ENCODE measurements around the gene TEPSIN.

Gene TEPSIN, protein sequence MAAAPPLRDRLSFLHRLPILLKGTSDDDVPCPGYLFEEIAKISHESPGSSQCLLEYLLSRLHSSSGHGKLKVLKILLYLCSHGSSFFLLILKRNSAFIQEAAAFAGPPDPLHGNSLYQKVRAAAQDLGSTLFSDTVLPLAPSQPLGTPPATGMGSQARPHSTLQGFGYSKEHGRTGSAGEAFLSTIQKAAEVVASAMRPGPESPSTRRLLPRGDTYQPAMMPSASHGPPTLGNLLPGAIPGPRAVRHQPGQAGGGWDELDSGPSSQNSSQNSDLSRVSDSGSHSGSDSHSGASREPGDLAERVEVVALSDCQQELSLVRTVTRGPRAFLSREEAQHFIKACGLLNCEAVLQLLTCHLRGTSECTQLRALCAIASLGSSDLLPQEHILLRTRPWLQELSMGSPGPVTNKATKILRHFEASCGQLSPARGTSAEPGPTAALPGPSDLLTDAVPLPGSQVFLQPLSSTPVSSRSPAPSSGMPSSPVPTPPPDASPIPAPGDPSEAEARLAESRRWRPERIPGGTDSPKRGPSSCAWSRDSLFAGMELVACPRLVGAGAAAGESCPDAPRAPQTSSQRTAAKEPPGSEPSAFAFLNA

DNA sequence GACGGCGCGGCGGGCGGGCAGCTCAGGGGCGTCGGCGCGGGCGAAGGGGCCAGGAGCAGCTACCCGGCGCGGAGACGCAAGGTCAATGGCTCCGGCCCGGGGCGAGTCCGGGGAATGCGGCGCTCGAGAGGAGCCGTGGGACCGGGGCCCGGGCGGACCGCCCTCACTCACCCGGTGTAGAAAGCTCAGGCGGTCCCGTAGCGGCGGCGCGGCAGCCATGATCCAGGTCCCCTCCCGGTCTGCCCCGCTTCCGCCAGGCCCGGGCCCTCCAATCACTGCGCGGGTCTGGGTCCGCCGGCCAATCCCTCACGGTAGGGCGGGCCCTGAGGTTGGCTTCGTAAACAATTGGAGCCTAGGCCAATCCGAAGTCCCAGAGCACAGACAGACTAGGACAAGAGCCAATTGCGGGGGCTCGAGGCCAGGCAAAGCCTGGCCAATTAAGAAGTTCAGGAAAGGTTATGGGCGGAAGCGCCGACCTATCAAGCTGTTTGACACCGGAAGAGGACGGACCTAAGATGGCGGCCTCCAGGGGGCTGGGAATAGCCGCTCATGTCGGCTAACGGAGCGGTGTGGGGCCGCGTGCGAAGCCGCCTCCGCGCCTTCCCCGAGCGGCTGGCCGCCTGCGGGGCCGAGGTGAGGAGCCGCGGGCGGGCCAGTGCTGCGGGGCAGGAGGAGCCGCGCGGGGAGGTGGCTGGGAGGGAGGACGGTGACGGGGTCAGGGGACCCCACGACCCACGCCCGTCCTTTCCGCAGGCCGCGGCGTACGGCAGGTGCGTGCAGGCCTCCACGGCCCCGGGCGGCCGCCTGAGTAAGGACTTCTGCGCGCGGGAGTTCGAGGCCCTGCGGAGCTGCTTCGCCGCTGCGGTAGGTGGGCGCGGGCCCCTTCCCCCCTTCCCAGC, at the start of gene TEPSIN, which contains the start of gene NDUFAF8:
Gene TEPSIN (minus strand): TSS at position 241 of the 899 bp plus-strand sequence. CDS start 22 bp downstream, at position 219.
Gene NDUFAF8 (plus strand): TSS at position 504 of the 899 bp plus-strand sequence. CDS start 46 bp downstream, at position 550.
- DNase-seq = peak; percentile 94

DNA sequence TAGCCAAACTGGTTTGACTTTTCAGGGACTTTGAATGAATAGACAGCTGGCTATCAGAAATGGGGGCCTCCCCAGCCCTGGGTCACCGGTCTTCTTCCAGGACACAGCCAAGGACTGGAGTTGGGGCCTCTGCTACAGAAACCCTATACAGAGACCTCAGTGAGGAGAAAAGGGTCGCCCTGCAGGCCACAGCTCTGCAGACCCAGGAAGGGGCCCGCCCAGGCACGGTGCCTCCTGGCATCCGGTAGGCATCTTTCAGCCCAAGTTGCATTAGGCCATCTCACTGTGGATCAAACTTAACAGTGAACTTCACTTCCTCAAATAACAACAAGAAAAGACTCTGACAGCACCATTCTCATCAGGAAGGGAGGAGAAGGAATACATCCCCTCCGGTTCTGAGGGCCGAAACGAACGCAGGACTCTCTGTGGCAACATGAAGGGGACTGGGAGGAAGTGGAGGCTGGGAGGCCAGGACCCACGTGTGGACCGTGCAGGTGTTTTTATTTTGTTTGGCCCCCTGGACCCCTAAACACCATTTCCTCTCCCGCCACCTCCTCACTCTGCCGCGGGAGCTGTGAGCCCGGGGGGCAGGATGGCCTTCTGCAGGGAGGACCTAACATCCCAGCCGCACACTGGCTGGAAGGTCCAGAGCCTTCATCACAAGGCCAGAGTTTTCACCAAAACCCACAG, 49.0 kb upstream of the TEPSIN start:
- no peak for DNase-seq

DNA sequence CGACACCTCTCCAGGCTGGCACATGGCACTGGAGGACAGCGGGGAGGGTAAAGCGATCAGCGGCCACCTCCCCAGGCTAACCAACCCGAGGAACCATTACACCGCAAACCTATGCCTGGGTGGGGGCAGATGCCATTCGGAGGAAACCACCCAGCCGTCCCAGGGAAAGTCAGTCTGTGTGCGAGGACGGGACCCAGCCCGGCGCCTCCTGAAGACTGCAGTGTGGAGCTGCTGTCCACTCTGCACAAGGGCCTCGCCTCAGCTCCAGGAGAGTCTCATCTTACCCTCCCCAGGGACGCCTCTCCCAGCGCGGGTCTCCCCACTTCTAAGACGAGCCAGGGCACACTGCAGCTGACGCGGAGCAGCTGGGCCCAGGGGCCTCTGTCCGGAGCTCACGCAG, 48.3 kb upstream of the TEPSIN start:
- DNase-seq = no peak

DNA sequence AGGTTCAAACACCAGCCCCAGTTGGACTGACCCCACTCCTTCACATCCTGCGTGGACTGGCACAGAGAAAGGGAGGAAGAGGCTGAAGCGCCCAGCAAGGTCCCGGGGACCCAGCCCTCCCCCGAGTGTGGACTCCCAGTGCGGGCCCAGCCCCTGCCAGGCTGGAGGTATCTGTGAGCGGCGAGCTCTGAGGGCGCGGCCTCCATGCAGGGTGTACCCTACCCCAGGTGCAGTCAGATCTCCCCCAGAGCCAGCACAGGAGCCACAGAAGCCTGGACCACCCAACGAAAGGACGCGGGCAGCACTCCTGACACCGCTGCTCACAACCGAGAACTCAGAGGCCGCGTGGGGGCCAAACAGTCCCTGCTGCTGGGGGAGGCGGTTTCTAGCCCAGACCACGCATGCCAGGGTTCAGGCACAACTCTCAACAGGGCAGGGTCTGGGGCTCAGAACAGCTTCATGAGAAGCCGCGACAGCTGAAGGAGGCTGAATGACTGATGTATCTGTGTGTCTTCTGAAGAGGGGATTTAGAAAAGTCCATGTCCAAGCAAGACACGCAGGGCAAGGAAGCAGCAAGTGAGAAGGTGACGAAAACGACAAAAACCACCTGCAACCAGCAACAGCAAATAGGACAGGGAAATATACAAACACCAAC, 47.8 kb upstream of the TEPSIN start:
- DNase-seq = no peak

DNA sequence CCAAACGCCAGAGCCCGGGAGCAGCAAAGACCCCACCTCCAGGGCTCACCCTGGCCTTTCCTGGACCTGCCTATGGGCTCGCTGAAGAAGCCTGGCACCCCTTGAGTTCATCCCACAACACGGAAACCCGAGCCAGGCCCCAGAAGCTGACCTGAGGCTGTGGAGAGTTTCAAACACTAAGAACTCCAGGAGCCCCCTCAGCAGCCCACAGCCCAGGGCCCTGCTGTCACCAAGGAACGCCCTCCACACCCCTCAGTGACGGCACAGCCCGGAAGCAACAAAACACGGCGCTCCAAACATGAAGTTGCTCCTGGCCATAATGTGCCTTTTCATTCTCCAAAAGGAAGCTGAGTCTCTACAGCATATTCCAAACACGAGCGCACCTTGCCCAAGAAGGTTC, 47.0 kb upstream of the TEPSIN start:
- DNase-seq = no peak

DNA sequence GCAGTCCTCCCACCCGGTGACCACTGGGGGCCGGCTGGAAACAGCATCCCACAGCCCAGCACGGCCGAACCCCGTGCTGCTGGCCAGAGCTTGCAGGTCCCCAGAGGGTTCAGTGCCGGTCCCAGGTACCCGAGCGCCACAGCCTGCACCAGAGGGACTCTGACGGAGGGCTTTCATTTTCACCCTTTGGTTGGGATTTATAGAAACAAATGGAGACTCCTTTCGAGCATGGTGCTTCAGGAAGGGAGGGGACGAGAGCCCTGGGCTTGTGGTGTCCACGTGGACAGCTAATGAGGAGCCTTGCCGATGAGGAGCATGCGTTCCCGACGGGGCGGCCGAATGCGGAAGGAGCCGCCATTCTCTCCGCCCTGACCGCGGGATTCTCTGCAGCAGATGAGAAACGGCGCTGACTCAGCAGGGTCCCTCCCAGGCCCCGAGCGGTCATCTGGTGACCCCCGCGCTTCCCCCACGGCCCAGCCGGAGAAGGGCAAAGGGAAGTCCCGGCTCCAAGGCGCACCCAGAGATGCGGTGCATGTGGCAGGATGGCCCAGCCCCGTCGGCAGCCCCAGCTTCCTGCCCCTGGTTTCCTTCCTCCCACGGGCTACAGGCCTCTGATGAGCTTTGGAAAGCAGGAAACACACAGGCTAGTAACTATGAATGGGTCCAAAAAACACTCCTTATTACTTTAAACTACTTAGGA, 46.5 kb upstream of the TEPSIN start:
- DNase-seq = no peak

DNA sequence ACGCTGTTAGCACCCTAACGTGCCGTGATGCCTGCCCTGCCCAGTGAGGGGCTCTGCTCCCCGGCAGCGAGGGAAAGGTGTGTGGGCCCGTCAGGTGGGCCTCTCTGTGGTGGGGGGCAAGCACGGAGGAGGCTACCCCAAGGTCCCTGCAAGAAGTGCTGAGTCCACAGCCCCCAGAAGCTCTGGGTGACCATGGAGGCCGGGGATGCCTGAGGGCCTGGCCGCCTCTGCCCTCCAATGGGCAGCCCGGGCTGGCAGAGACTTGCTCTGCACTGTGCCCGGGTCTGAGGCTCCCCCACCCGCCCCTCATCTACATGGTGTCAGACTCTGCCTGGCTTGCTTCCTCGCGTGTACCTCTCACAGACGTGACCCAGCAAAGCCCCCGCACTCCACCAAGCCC, 44.0 kb upstream of the TEPSIN start:
- DNase-seq = no peak

DNA sequence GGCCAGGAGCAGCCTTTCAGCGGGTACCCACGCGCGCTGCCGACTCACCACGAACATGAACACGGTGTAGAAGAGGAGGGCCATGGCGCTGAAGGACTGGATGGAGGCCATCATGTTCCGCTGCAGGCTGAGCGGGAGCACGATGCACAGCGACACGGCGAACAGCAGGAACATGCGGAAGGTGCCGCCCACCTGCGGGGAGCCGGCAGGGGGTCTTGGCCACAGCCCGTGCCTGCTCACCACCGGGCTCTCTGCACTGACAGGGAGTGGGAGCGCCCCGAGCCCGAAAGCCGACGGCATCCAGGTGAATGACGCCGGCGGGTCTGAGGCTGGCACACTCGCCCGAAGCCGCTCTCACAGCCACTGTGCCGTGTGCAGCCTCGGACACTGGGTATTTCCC, 43.3 kb upstream of the TEPSIN start:
- no peak for DNase-seq

DNA sequence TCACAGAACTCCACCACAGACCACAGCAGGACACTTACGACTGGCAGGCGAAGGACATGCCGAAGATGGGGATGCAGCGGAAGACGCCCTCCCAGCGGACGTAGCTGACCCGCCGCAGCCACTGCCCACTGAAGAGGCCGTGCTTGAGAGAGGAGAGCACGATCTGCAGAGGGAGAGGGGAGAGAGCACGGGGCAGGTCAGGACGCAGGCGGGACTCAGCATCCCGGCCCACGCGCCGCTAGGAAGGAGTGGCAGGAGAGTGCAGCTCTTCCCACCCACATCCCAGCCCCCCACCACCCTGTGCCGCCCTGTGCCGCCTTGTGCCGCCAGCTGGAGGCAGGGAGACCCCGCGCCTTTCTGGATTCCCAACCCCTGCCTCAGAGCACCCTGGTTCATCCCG, 41.7 kb upstream of the TEPSIN start:
- DNase-seq = no peak

DNA sequence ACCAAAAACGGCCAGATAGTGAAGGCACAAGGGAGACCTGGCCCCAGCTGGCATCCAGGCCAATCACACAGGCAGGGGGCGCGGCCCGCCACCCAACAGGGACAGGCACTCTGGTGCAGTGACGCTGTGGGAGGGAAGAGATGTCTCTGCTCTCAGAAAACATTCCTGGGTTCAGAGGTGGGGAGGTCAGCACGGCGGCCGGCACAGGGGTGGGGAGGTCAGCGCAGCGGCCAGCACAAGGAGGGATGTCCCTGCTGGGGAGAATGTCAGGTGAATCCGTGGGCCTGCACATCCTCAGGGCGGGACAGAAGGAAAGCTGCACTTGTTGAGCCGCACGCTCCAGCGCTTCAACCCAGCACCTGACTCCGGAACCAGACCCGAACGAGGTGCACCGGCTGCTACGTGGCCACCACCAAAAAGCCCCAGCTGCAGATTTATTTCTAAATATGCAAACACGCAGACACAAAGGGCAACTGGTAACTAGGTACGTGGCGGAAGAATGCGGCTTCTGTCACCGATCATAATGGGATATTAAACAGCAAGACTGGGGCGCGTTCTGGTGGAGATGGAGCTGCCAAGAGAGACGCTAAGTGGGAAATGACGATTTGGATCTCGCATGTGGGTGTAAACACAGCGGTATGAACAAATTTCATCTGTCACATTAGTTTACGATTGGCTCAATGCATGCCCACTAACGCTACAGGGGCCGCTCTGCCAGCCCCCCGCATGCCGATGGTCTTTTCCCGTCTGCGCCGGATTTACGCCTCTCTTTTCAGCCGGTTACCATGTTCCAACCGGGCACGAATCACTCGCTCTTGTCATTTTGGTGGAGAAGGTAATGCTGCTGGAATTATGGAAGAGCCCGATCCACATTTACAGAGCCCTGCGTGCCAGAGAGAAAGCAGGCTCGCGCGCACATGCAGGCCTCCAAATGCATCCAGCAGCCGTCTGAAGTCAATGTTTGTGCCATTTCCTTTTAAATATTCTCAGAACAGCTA, 40.7 kb upstream of the TEPSIN start:
- no peak for DNase-seq

DNA sequence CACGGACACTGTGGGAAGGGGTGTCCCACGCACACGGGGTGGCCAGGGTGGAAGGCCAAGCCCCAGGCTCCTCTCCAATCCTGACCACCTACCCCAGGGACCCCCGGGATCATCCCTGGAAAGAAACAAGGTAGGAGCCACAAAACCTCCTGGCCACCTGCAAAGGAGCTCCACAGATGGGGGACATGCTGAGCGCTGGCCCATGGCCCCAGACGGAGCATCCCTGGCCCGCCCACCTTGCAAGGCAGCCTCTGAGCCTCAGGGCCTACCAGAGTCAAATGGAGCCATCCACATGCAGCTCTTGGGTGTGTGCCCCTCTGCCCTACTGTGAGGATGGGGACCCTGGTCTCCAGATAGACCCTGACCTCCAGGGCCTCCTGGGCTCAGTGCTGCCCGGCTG, 40.0 kb upstream of the TEPSIN start:
- DNase-seq = no peak

DNA sequence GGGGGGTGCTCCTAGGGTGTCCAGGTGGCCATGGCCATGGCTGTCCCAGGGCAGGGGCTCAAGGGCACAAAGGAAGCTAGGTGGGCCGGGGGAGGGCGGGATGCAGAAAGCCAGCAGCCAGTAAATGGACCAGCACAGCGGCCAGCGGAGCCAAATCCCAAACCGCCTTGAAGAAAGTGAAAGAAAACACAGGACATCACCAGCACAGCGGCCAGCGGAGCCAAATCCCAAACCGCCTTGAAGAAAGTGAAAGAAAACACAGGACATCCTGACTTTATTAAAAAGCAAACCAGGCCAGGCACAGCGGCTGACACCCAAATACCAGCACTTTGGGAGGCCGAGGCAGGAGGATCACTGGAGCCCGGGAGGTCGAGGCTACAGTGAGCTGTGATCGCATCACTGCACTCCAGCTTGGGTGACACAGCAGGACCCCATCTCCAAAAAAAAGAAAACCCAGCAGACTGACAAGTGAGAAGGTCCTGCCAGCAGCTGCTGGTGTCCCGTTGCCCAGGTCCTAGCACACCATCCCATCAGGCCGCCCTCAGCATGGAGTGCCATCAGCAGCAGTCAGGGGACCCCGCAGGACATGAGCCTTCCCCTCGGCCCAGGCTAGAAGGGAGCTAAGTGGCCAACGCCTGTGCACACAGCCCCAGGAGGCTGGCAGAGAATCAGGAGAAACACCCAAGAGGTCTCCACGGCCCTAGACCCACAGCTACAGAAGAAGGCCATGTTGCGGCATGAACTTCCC, 39.3 kb upstream of the TEPSIN start:
- no peak for DNase-seq

DNA sequence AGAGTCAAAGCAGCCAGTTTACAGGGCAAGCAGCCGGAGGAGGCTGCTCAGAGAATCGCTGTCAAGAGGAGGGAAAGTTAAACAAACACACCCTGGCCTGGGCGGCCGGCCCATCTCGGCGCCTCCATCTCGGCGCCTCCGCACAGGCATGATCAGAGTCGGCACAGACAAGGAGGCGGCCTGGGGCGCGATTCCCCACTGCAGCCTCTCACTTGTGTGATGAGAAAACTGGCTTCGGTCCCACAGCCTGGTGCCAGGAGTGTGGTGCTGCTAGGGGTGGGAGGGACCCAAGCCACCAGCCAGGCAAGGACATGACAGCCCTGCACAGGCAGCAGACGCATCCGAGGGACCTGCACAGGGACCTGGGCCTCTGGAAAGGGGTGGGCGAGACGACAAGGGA, 38.6 kb upstream of the TEPSIN start:
- peak; percentile 38 for DNase-seq

DNA sequence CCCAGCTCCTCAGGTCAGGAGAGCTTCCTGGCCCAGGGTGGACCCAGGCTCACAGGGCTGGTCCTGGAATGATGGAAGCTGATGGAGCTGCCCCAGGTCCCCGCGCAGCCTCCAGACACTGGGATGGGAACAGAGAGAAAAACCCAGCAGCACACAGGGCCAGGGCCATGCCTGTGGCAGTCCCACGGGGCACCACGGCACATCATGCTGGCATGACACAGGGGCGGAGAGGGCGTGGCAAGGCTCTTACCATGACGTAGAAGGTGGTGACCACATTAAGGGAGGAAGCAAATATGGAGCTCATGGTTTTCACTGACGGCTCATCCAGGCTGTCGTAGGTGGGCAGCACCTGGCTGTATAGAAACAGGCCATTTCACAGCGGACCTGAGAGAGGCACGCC, 37.9 kb upstream of the TEPSIN start:
- no peak for DNase-seq

DNA sequence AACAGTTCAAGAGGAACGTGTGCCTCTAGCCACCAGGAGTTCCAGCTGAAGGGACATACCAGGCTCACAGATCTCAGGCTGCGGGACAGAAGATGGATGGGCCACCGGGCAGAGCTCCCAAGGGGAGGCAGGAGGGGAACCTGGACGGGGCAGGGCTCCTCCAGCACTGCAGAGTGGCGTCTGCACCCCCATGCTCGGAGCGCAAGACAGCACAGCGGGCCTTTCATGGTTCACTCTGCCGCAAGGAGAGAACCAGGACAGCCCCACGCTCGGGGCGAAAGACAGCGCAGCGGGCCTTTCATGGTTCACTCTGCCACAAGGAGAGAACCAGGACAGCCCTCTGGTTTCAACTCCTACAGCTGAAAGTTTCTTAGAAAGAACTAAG, 35.6 kb upstream of the TEPSIN start:
- DNase-seq = no peak

DNA sequence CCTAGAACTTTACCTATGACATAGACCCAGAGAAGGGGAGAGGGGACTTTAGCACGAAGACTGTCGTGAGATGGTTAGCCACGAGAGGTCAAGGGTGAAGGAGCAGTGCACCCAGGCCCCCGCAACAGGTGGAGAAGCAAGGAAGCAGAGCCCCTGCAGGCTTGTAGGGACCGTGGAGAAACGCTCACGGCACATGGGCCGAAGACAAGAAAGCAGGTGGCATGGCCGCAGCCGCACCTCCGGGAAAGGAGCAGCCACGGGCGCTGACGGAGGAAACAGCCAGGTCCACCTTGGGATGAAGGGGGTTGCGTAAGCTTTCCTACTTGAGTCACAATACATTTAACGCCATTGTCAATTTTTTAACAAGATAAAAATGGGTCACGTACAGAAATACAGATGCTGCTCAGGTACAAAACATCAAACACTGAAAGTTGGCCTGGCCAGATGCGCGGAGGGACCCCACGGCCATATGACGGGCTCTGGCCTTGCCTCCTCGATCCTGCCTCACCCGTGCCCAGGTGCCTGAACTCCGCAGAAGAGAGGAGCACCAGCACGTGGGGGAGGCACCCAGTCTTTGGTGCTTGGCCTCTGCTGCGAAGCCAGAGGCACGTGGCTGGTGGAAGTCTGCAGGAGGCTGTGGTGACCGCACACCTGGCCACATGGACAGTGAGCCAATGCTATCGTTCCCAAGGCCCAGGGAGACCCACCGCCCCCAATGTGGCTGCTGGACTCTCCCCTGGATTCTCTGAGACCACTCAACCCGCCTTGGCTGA, 35.0 kb upstream of the TEPSIN start:
- no peak for DNase-seq

DNA sequence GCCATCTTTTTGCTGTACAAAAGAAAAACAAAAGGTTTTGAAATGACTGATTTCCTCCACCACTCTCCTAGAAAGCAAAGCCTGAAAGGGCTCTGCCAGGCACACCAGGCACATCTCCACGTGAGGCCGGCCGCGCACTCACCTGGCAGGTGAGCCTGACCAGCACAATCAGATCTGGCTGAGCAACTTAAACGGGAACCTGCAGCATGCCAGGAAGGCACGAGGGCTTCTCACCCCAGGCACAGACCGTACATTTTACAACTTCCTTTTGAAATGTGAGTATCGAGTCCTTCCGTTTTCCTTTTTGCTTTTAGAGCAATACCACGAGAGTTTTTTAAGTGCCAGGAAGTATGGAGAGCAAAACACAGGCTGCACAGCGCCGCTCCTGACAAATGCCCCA, 33.8 kb upstream of the TEPSIN start:
- DNase-seq = no peak

DNA sequence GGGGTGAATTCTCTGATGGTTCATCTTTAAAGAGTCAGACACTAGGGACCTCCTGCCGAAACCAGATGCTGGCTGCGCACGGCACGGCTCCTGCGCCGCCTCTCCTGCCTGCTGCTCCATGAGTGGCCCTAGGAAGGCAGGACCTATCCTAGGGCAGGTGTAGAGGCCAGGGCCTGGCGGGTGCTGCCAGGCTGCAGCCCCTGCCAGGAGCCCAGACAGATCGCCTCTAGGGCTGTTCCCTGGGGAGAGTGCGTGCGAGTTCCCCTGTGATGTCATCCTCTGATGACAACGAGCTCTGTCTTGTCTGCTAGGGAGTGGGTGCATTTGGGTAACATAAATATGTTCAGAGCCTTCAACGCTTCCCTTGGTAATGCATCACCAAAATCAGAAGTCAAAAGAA, 32.4 kb upstream of the TEPSIN start:
- DNase-seq = no peak

DNA sequence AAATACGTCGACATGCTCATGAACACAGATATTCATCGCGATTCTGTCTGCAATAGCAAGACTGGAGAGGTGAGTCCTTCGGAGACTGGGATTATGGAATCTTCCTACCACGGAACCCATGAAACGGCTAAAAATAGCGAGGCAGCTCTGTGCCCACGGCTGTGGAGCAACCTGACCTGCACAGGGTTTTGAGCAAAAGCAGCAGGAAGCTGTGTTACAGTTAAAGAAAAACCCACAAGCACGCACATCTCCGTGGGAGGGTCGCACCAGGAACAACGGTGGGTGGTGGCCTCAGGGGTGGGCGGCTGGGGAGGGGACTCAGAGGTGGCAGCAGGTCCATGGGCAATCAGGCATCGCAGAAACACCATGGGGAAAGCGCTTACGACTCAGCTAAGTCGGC, 31.4 kb upstream of the TEPSIN start:
- no peak for DNase-seq
